Measurements from ENCODE around the gene AHR. TPM values are rescaled to one million over a fixed set of nuclear protein-coding genes. Genes with fewer than 3 reads are reported as not detected.

The AHR gene
- total RNA-seq, 1 experiment from 2014 or later, result 280 TPM

GRCh38 chr7:17311194-17311593 lies 12.7 kb downstream of the AHR start:
- Mint-ChIP-seq H3K36me3 (ENCODE audit: insufficient read depth, unreplicated experiment) (peaks cover 50% of the 10 kb centered on the region), H3K27me3 (ENCODE audit: unreplicated experiment) (no peaks in the 10 kb centered on the region)
- intact Hi-C loops (cut with micrococcal nuclease; ENCODE audit: unreplicated experiment), result no loop called here

DNA sequence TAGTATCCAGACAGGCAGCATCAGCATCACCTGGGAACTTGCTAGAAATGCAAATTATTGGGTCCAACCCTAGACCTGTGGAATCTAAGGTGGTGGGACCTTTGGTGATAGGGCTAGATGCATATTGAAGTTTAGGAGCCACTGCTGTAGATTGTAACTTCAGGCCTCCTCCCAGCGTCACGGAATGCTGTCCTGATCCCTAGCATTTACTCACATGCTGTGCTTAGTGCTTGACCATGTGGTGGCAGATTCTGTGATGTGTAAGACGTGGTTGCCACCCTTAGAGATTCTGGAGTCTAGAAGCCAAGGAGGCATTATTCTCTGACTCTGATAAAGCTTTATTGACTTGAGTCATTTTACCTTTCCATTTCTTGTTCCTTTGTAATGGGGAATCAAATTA lies 13.5 kb downstream of the AHR start:
- TF ChIP-seq, protein P1, sequence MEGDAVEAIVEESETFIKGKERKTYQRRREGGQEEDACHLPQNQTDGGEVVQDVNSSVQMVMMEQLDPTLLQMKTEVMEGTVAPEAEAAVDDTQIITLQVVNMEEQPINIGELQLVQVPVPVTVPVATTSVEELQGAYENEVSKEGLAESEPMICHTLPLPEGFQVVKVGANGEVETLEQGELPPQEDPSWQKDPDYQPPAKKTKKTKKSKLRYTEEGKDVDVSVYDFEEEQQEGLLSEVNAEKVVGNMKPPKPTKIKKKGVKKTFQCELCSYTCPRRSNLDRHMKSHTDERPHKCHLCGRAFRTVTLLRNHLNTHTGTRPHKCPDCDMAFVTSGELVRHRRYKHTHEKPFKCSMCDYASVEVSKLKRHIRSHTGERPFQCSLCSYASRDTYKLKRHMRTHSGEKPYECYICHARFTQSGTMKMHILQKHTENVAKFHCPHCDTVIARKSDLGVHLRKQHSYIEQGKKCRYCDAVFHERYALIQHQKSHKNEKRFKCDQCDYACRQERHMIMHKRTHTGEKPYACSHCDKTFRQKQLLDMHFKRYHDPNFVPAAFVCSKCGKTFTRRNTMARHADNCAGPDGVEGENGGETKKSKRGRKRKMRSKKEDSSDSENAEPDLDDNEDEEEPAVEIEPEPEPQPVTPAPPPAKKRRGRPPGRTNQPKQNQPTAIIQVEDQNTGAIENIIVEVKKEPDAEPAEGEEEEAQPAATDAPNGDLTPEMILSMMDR (IDR thresholded peaks at IDR 0.05; ENCODE audit: unreplicated experiment), result no peak
- BruUV-seq (replicated peaks), result no TSS peak
- DNase-seq, result no peak
- Mint-ChIP-seq H3K27ac (ENCODE audit: unreplicated experiment) (peak overlapping the region; percentile 70), H3K4me1 (ENCODE audit: low read depth, unreplicated experiment) (peaks cover 41% of the 10 kb centered on the region), H3K9me3 (ENCODE audit: low read depth, unreplicated experiment) (no peaks in the 10 kb centered on the region), H3K4me3 (ENCODE audit: low read depth, unreplicated experiment) (no peak overlapping the region), H3K36me3 (ENCODE audit: insufficient read depth, unreplicated experiment) (peaks cover 56% of the 10 kb centered on the region), H3K27me3 (ENCODE audit: unreplicated experiment) (no peaks in the 10 kb centered on the region)
- CTCF ChIA-PET, result interaction anchor here (1.1 to 1.2 kb wide), 2 partner anchors 9 to 331 kb away, joined by 3 to 5 read pairs; no protein-coding TSS in a partner anchor
- intact Hi-C loops (cut with micrococcal nuclease; ENCODE audit: unreplicated experiment), result no loop called here

More at GRCh38 chr7:17311194-17311593, 12.7 kb downstream of the AHR start:
- Mint-ChIP-seq H3K4me1 (ENCODE audit: low read depth, unreplicated experiment) (peaks cover 35% of the 10 kb centered on the region), H3K4me3 (ENCODE audit: low read depth, unreplicated experiment) (peak overlapping the region; percentile 21), H3K9me3 (ENCODE audit: low read depth, unreplicated experiment) (no peaks in the 10 kb centered on the region), H3K27ac (ENCODE audit: unreplicated experiment) (peak overlapping the region; percentile 70)
- no peak for DNase-seq
- TF ChIP-seq, protein P1 (IDR thresholded peaks at IDR 0.05; ENCODE audit: unreplicated experiment), result no peak
- BruUV-seq (replicated peaks), result no TSS peak
- CTCF ChIA-PET, result interaction anchor here (0.6 to 1.2 kb wide), 5 partner anchors 9 to 621 kb away, joined by 3 to 7 read pairs (median 5); no protein-coding TSS in a partner anchor

- CTCF ChIA-PET, result interaction anchor here (1.3 kb wide), 1 partner anchor 211 kb away, joined by 5 read pairs; no protein-coding TSS in a partner anchor
- Mint-ChIP-seq H3K9me3 (ENCODE audit: low read depth, unreplicated experiment) (no peaks in the 10 kb centered on the region), H3K36me3 (ENCODE audit: insufficient read depth, unreplicated experiment) (peaks cover 61% of the 10 kb centered on the region), H3K4me1 (ENCODE audit: low read depth, unreplicated experiment) (peaks cover 45% of the 10 kb centered on the region), H3K27ac (ENCODE audit: unreplicated experiment) (peak overlapping the region; percentile 70), H3K27me3 (ENCODE audit: unreplicated experiment) (no peaks in the 10 kb centered on the region), H3K4me3 (ENCODE audit: low read depth, unreplicated experiment) (peak overlapping the region; percentile 33)
- TF ChIP-seq, protein P1 (IDR thresholded peaks at IDR 0.05; ENCODE audit: unreplicated experiment), result no peak
- intact Hi-C loops (cut with micrococcal nuclease; ENCODE audit: unreplicated experiment), result no loop called here
- no peak for DNase-seq
- BruUV-seq (replicated peaks), result no TSS peak
These were observed 14.2 kb downstream of the AHR start for GRCh38 chr7:17312641-17313040.

GRCh38 chr7:17313194-17313593 lies 14.7 kb downstream of the AHR start:
- intact Hi-C loops (cut with micrococcal nuclease; ENCODE audit: unreplicated experiment), result no loop called here
- Mint-ChIP-seq H3K27me3 (ENCODE audit: unreplicated experiment) (no peaks in the 10 kb centered on the region), H3K4me3 (ENCODE audit: low read depth, unreplicated experiment) (peak overlapping the region; percentile 33), H3K4me1 (ENCODE audit: low read depth, unreplicated experiment) (peaks cover 50% of the 10 kb centered on the region), H3K9me3 (ENCODE audit: low read depth, unreplicated experiment) (no peaks in the 10 kb centered on the region), H3K27ac (ENCODE audit: unreplicated experiment) (peak overlapping the region; percentile 70), H3K36me3 (ENCODE audit: insufficient read depth, unreplicated experiment) (peaks cover 66% of the 10 kb centered on the region)
- CTCF ChIA-PET, result interaction anchor here (0.7 to 1.3 kb wide), 2 partner anchors 8 to 210 kb away, joined by 4 to 5 read pairs; no protein-coding TSS in a partner anchor
- no TSS peak for BruUV-seq (replicated peaks)
- TF ChIP-seq, protein P1 (IDR thresholded peaks at IDR 0.05; ENCODE audit: unreplicated experiment), result no peak
- DNase-seq, result no peak

Data from Calu3 (cell line).